Amniotic stem cell (primary cell): ENCODE measurements around the gene CIITA.

Source experiments
- DNase-seq: peaks from one replicate; lab custom pipeline; 2025; lab: John Stamatoyannopoulos, UW

Gene CIITA

GRCh38 chr16:10880594-10881452, 3.8 kb downstream of the CIITA start:
- no peak for DNase-seq

- DNase-seq = no peak
These were observed 4.6 kb downstream of the CIITA start for GRCh38 chr16:10881479-10882030.

- no peak for DNase-seq
These were observed 6.0 kb downstream of the CIITA start for GRCh38 chr16:10883004-10883403.

GRCh38 chr16:10885246-10885645, 8.2 kb downstream of the CIITA start:
- DNase-seq = no peak

- no peak for DNase-seq
These were observed 11.4 kb downstream of the CIITA start for GRCh38 chr16:10888320-10888937.

- no peak for DNase-seq
These were observed 12.9 kb downstream of the CIITA start for GRCh38 chr16:10889855-10890254.

- DNase-seq = no peak
These were observed 15.8 kb downstream of the CIITA start for GRCh38 chr16:10892782-10893318.

GRCh38 chr16:10895053-10895946, 18.3 kb downstream of the CIITA start:
- DNase-seq = peak; percentile 18

GRCh38 chr16:10896165-10896564, 19.2 kb downstream of the CIITA start:
- no peak for DNase-seq

GRCh38 chr16:10896723-10897122, 19.7 kb downstream of the CIITA start:
- DNase-seq = no peak

- no peak for DNase-seq
These were observed 20.1 kb downstream of the CIITA start for GRCh38 chr16:10897134-10897533.

- DNase-seq = no peak
These were observed 26.0 kb downstream of the CIITA start for GRCh38 chr16:10902999-10903398.

GRCh38 chr16:10906482-10906881, 29.5 kb downstream of the CIITA start:
- DNase-seq = no peak

GRCh38 chr16:10906914-10907756, 30.1 kb downstream of the CIITA start:
- no peak for DNase-seq

- no peak for DNase-seq
These were observed 30.7 kb downstream of the CIITA start for GRCh38 chr16:10907757-10908045.

GRCh38 chr16:10911267-10911666, 34.3 kb downstream of the CIITA start:
- no peak for DNase-seq

GRCh38 chr16:10916534-10916933, 39.5 kb downstream of the CIITA start:
- DNase-seq = no peak

- DNase-seq = peak; percentile 80
These were observed 41.4 kb downstream of the CIITA start for GRCh38 chr16:10918294-10919002.

- DNase-seq = no peak
These were observed 42.0 kb downstream of the CIITA start for GRCh38 chr16:10919003-10919351.

- DNase-seq = no peak
These were observed 43.9 kb downstream of the CIITA start for GRCh38 chr16:10920726-10921427.
